SKM-1 (cell line): Measurements from ENCODE around the gene C9orf43.
"Not testable (repeated sequence)": the region's sequence is repeated elsewhere in the genome, so short reads cannot be mapped to it uniquely, and the experiment has no call there.

Source experiments
- DNase-seq: peaks from one replicate; lab custom pipeline; 2025; ENCODE audit not compliant: unreplicated experiment; lab: John Stamatoyannopoulos, UW

C9orf43 gene, protein sequence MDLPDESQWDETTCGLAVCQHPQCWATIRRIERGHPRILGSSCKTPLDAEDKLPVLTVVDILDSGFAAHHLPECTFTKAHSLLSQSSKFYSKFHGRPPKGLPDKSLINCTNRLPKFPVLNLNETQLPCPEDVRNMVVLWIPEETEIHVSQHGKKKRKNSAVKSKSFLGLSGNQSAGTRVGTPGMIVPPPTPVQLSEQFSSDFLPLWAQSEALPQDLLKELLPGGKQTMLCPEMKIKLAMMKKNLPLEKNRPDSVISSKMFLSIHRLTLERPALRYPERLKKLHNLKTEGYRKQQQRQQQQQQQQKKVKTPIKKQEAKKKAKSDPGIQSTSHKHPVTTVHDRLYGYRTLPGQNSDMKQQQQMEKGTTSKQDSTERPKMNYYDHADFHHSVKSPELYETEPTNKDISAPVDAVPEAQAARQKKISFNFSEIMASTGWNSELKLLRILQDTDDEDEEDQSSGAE

DNA sequence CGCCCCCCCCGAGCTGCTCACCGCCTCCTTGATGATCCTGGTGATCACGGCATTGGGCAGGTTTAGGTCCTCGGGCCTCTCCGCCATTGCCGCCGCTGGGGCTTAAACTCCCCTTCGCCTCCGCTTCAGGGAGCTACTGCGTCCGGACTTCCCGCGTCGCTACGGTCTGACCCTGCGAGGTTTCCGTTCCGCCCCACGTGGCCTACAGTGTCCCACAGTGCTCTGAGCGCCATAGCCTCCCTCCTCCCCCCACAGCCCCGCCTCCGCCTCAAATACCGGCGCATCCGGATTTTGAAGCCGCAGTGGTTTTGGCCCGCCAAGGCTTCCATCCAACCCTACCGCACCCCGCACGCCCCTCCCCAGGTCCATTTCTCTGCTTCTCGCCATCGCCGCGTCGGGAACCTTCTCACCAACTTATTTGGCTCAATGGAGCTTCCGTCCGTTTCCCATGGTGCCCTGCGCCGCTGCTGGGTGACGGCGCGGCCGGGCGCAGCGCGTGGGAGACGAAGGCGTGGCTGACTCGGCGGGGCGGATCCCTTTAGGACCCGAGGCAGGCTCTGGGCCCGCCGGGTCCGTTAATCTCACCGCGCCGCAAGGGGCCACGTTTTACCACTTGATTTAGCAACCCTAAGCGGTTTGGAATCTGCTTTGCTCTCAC lies at the start of gene C9orf43, which contains the start of gene POLE3:
Gene C9orf43 (plus strand): TSS at position 541 of the 658 bp plus-strand sequence. CDS start 2,747 bp downstream, outside the sequence.
Gene POLE3 (minus strand): TSS at position 469 of the 658 bp plus-strand sequence. CDS start 382 bp downstream, at position 87.
- peak; percentile 64 for DNase-seq

DNA sequence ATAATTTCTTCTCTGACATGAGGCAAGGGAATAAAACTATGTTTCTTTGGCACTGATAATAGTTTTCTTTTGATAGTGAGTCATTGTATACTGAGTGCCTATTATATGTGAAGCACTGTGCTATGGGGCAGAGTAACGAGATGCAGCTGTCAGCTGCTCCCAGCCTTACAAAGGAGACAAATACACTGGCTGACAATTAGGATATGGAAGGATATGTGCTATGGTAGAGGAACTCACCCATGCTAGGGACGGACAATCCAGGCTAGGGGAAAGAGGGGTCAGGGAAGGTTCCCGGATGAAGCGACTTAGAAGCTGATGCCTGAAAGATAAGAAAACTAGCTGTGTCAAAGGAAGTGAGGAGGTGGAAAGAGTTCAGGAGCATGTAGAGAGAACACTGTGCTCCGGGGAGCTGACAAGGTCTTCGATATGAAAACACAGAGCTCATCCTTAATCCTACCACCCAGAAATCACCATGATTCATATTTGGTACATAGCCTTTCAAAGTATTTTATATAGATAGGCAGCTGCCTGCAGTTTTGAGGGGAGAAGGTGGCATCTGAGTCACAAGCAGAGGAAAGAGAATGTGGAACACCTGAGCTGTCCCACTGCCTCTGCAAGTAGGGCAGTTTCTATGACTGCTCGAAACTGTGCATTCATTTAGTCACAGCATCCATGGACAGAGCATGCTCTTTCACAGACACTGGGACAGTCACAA lies 49.1 kb upstream of the C9orf43 start:
- DNase-seq = no peak

DNA sequence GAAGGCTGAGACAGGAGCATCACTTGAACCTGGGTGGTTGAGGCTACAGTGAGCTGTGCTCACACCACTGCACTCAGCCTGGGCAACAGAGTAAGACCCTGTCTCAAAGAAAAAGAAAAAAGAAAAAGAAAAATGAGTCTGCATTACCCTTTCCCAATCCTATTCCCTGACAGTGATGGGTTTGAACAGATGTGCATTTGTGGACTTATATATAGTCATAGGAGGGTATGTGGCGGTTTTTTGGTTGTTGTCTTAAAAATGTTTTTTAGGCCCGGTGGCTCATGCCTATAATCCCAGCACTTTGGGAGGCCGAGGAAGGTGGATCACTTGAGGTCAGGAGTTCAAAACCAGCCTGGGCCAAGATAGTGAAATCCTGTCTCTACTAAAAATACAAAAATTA lies 47.2 kb upstream of the C9orf43 start:
- DNase-seq = no peak

DNA sequence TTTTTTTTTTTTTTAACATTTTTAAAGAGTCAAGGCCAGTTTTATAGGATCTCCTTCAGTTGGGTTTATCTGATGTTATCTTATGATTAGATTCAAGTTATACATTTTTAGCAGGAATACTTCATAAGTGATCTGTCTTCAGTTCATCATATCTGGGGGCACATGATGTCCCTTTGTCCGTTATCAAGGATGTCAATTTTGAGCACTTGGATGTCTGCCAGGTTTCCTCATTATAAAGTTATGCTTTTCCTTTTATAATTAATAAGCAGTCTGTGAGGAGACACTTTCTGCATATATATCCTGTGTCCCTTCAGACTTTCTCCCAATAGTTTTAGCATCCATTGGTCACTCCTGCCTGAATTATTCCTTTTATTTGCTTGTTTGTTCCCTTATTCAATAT lies 45.6 kb upstream of the C9orf43 start:
- DNase-seq = no peak

DNA sequence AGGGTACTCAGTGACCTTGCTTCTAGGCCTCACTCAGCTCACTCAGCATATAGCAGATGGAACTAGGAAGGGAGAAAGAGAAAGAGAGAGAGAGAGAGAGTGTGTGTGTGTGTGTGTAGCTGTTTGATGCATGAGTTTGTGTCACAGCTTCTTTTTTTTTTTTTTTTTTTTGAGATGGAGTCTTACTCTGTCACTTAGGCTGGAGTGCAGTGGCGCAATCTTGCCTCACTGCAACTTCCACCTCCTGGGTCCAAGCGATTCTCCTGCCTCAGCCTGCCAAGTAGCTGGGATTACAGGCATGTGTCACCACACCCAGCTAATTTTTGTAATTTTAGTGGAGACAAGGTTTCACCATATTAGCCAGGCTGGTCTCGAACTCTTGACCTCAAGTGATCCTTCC lies 44.9 kb upstream of the C9orf43 start:
- DNase-seq = not testable (repeated sequence)

DNA sequence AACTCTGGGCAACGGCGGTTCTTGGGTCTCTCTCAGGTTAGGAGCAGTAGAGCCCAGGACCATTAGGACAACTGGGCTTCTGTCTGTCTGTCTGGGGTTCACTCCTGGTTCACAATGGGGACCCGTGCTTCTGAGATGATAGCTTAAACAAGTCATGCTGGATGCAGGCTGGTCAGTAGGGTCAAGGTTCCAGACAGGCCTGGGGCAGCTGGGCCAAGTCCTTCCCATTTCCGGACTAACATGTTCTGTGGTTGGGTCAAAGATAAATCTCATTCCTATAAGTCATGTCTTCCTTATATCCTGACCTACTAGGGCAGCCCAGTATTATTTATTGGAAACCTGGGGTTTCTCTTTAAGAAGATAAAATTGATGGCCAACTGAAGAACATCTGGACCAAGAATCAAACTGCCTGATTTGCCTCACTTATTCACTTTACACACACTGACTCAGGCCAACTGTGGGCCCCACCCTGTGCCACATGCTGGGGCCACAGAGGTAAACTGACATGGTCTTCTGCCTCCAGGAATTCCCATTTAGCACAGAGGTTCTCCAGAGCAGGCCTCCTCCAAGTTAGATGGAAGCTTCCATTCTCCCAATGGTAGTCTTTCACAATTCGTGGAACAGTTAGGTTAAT lies 42.1 kb upstream of the C9orf43 start:
- DNase-seq = no peak

DNA sequence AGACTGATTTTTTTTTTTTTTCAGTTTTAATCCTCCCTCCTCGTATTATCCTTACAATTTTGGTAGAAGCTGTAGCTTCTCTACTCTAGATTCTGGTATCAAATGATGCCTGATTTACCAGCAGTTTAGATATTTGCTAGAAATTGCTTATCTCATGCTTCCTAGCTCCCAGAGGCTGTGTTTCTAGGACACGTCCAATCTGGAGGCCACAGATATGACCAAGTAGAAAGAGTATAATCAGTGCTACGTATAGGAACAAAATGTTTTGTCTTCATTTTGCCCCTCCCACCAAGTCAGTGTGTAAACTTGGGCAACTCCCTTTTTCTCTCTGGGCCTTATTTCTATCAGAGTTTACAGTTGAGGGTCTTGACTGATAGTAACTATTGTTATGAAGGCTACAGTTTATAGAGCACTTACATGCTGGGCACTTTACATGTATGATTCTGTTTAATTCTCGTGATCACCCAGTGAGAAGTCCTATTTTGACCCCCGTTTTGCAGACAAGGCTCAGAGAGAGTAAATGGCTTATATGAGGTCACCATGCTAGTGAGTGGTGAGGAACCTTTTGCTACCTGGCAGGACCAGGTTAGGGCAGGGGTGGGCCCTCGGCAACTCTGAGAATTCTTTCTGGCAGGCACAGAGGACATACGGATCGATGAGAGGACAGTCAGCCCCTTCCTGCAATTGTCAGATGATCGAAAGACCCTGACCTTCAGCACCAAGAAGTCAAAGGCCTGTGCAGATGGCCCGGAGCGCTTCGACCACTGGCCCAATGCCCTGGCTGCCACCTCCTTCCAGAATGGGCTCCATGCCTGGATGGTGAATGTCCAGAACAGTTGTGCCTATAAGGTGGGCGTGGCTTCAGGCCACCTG lies 41.3 kb upstream of the C9orf43 start:
- no peak for DNase-seq

DNA sequence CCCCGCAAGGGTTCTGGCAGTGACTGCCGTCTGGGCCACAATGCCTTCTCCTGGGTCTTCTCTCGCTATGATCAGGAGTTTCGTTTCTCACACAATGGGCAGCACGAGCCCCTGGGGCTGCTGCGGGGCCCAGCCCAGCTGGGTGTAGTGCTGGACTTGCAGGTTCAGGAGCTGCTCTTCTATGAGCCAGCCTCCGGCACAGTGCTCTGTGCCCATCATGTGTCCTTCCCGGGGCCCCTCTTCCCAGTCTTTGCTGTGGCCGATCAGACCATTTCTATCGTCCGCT lies 40.7 kb upstream of the C9orf43 start:
- DNase-seq = no peak

DNA sequence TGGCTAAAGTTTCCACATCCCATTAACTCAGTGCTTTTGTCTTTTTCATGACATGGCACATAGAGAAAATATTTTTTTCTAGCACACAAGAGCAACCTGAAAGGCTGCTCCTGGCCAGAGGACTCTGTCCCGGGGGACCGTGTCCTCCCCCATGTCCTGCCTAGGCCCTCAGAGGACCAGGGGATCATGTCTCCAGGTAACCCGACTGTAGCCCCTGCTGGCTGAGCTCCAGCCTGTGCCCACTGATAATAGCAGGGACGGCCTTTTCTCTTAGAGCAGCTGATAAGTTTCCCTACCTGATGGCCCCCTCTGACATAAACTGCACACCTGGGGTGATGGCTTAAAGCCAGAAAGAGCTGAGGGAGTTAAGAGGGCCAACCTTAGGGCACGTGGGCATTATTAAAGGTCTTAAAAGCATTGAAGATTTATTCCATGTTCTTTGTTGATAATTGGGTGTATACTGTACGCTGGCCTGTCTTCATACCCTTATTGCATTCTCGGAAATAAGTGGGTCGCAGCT lies 39.7 kb upstream of the C9orf43 start:
- DNase-seq = no peak

DNA sequence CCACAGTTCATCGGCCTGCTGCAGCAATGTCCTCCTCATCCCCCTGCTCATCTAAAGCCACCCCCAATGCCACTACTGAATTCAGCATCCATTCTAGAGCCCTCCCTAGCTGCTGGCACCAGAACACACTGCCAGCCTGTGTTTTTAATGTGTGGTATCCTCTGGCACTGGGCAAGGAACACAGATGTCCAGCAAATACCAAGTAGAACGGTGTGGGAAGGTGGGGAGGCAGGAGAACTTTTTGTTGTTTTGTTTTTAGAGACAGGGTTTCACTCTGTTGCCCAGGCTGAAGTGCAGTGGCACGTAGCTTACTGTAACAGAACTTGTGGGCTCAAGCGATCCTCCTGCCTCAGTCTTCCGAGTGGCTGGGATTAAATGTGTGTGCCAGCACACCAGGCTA lies 38.5 kb upstream of the C9orf43 start:
- DNase-seq = no peak

DNA sequence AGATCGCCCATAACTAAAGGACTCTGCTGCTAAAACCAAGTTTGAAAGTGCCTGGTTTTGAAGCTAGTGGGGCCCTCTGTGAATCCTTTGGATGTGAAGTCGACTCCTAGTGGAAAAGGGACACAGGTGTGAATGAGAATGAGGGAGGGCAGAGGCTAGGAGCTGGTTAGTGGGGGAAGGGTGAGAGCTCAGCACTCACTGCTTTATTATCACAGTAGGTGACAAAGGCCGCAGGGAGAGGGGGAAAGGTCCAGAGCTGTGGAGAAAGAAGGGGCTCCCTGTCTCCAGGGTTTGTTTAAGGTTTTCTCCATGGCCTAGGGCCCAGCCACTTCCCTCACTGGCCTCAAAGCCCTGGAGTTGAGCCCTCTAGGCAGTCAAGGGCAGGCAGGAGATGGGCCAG lies 37.3 kb upstream of the C9orf43 start:
- no peak for DNase-seq

DNA sequence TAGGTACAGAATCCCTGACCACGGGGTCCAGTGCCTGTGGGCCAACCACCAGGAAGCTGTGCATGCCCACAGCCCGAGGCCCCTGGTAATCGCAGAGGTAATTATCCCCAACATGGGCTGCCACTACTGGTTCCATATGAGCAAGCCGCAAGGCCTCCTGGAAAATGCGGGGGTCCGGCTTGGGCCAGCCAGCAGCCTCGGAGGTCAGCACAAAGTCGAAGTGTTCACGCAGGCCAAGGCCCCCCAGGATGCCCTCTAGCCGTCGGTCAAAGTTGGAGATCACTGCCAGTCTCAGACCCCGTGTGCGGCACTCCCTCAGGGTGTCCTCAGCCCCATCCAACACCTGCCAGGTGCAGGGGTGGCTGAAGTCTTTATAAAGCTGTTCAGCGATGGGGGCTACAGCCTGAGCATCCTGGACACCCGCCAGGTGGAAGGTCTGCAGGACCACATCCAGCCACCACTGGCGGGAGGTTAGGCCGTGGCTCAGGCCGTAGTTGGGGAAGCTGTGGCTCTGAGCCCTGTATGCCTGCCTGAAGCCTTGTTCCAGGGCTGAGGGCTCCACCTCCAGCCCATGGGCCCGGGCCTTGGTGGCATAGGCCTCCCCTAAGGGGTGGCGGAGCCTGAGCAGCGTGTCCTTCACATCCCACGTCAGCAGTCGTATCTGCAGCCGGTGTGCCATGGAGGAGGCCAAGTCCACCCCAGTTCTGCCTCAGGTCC lies 36.7 kb upstream of the C9orf43 start:
- no peak for DNase-seq

DNA sequence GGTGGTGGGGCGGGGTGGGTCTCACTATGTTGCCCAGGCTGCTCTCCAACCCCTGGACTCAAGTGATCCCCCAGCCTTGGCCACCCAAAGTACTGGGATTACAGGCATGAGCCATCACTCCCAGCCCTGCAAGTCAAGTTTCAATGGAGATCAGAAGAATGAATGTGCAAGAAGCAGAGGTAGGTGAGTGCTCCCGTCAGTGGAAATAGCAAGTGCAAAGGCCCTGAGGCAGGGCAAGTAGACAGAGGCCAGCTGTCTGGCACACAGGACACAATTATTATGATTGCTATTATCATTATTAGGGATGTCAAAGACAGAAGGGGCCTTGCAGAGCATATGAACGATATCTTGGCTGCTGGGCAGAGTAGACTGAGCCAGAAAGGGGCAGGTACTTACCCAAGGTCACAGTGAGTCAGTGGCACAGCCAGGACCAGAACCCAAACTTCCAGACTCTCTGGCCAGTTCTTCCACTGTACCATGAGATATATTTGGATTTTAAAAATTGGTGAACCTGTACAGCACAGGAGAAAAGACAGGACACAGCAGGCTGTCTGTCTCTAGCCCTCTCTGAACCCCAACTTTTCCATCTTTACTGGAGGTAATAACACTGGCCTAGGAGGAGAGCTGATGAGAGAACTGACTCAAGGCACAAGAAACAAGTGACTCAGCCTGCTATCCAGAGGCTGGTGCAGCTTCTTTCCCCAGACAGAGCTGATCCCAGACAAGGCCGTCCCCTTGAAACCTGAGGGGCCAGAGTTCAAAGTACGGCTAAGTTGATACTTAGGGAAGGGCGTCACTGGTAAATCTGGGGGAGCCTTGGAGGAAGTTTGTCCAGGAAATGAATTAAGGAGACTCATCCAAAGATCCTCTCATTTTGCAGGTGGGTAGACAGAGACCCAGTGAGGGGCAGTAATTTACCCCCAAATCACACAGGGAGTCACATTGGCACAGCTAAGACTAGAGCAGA lies 35.2 kb upstream of the C9orf43 start:
- no peak for DNase-seq

DNA sequence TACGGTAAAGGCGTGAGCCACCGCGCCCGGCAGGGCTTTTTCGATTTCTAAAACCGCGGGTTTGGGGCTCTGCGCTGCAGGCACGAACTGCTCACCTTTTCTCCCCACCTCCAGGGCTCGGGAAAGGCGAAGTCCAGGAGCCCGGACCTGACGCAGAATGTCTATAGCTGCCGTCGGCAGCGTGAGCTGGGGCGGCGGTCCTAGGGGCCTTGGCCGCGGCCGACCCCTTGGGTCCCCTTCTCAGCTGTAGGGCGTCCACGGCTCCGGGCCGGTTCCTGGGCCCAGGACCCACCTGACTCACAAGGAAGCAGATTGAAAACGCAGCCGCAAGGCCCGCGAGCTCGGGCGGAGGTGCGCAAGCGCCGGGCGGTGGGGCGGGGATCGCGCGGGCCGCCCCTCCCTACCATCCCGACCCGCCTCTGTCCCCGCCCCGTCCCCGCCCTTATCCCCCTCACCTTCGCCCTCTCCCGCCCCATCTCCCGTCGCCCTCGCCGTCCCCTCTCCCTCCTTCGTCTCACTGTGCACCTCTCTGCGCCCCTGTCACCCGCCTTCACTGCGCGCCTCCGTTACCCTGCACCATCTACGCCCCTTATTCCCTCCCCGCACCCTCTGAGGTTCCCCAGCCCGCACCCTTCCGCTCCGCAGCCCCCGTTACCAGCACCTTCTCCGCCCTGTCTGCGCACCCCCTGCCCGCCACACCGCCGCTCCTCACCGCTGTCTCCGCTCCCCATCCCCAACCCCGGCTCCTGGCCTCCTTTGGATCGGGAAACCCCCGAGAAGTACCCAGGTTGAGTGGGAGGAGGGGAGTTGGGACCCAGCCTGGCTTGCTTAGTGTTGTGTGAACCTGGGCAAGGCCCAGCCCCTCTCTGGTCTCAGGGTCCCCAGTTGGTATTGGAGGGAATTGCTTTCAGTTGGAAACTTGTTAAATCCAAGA lies 33.6 kb upstream of the C9orf43 start, which contains the start of gene HDHD3:
Gene HDHD3 (minus strand): TSS at position 353 of the 934 bp plus-strand sequence. CDS start 2,632 bp downstream, outside the sequence.
- DNase-seq = no peak

DNA sequence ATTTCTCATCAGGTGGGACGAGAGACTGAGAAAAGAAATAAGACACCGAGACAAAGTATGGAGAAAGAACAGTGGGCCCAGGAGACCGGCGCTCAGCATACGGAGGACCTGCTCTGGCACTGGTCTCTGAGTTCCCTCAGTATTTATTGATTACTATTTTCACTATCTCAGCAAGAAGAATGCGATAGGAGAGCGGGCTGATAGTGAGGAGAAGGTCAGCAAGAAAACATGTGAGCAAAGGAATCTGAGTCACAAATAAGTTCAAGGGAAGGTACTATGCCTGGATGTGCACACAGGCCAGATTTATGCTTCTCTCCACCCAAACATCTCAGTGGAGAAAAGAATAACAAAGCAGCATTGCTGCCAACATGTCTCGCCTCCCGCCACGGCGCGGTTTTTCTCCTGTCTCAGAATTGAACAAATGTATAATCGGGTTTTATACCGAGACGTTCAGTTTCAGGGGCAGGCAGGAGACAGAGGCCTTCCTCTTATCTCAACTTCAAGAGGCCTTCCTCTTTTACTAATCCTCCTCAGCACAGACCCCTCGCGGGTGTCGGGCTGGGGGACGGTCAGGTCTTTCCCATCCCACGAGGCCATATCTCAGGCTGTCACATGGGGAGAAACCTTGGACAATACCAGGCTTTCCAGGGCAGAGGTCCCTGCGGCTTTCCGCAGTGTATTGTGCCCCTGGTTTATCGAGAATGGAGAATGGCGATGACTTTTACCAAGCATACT lies 31.3 kb upstream of the C9orf43 start:
- not testable (repeated sequence) for DNase-seq

DNA sequence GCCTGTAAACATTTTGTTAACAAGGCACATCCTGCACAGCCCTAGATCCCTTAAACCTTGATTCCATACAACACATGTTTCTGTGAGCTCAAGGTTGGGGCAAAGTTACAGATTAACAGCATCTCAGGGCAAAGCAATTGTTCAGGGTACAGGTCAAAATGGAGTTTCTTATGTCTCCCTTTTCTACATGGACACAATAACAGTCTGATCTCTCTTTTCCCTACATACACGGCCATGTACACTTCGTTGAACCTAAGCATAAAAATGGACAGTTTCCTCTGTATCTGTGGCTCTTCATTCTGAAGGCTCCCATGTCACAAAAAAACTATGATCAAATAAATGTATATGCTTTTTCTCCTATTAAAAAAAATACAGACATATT lies 30.7 kb upstream of the C9orf43 start:
- DNase-seq = not testable (repeated sequence)
